C4-2B (cell line): ENCODE measurements around the gene XIRP2.

Experiments
- CTCF ChIP-seq: fragments of 450-650 bp; conservative IDR thresholded peaks from 2 replicates; pipeline ENCODE4 v1.5.1; 2017; ENCODE audit warnings: mild to moderate bottlenecking
- ZFX ChIP-seq: fragments of 450-650 bp; IDR thresholded peaks from 2 replicates; pipeline ENCODE4 v1.6.1; 2017

- TF ChIP-seq CTCF (no peak), ZFX (no peak)
Observed at GRCh38 chr2:167253025-167253424, 364.7 kb downstream of the XIRP2 start.
